Neural cell (in vitro differentiated cells): ENCODE results near the gene C11orf65. TPM values are rescaled to one million over a fixed set of nuclear protein-coding genes. Genes with fewer than 3 reads are reported as not detected.
A peak's percentile ranks its signal among the peaks of the same experiment; 100 is the strongest.

Experiments used
- H2AFZ ChIP-seq: fragments of 200-600, 300-800 bp; sonication (generic), shearing (Covaris generic); 2 replicates; pipeline ENCODE4 v1.6.0; 2014; ENCODE audit warnings: low read depth, mild to moderate bottlenecking, antibody characterized with exemption, low read length, moderate library complexity
- H3F3A ChIP-seq: fragments of 200-600 bp; shearing (Covaris generic); 2 replicates; pipeline ENCODE4 v1.6.1; 2016; ENCODE audit warnings: mild to moderate bottlenecking, moderate library complexity, mixed read lengths, antibody characterized with exemption, low read length; ENCODE audit not compliant: insufficient read depth, poor library complexity, severe bottlenecking
- H3K27ac ChIP-seq: fragments of 200-600, 300-800 bp; sonication (generic), shearing (Covaris generic); 2 replicates; pipeline ENCODE4 v1.5.1; 2014; ENCODE audit warnings: mild to moderate bottlenecking, low read length, moderate library complexity
- H3K27me3 ChIP-seq: fragments of 300-800, 200-600 bp; sonication (generic), shearing (Covaris generic); 2 replicates; pipeline ENCODE4 v1.6.0; 2014; ENCODE audit warnings: mild to moderate bottlenecking, low read depth, low read length, moderate library complexity; ENCODE audit not compliant: insufficient read depth
- H3K36me3 ChIP-seq: fragments of 300-800, 200-600 bp; sonication (generic), shearing (Covaris generic); 2 replicates; pipeline ENCODE4 v1.5.1; 2014; ENCODE audit warnings: mild to moderate bottlenecking, antibody characterized with exemption, low read length, moderate library complexity; ENCODE audit not compliant: insufficient read depth
- H3K4me2 ChIP-seq: fragments of 300-800, 200-600 bp; sonication (generic), shearing (Covaris generic); 2 replicates; pipeline ENCODE4 v1.6.0; 2014; ENCODE audit warnings: mild to moderate bottlenecking, low read length
- H3K4me3 ChIP-seq: fragments of 300-800, 200-600 bp; sonication (generic), shearing (Covaris generic); 2 replicates; pipeline ENCODE4 v1.5.1; 2014; ENCODE audit warnings: mild to moderate bottlenecking, low read length, moderate library complexity
- H3K79me2 ChIP-seq: fragments of 200-600 bp; shearing (Covaris generic); replicated peaks from 2 replicates; pipeline ENCODE4 v1.6.0; 2014; ENCODE audit warnings: mild to moderate bottlenecking, low read length, moderate library complexity; ENCODE audit not compliant: insufficient read depth
- H3K9ac ChIP-seq: fragments of 300-800, 200-600 bp; sonication (generic), shearing (Covaris generic); 2 replicates; pipeline ENCODE4 v1.6.1; 2016; ENCODE audit warnings: mild to moderate bottlenecking, low read length, mixed read lengths
- H3K9me2 ChIP-seq: fragments of 200-600 bp; shearing (Covaris generic); 2 replicates; pipeline ENCODE4 v1.6.1; 2016; ENCODE audit warnings: mild to moderate bottlenecking, low read length, mixed read lengths; ENCODE audit not compliant: insufficient read depth
- H3K9me3 ChIP-seq: fragments of 200-600, 300-800 bp; sonication (generic), shearing (Covaris generic); 2 replicates; pipeline ENCODE4 v1.6.1; 2016; ENCODE audit warnings: mild to moderate bottlenecking, mixed run types, low read length, moderate library complexity, mixed read lengths
- H4K20me1 ChIP-seq: fragments of 200-600 bp; shearing (Covaris generic); 2 replicates; pipeline ENCODE4 v1.6.1; 2016; ENCODE audit warnings: mild to moderate bottlenecking, mixed run types; ENCODE audit not compliant: insufficient read depth
- CTCF ChIP-seq: fragments of 450-650 bp; IDR thresholded peaks from 2 replicates; pipeline ENCODE4 v1.5.1; 2014; ENCODE audit warnings: antibody characterized with exemption, mild to moderate bottlenecking, moderate library complexity; ENCODE audit not compliant: poor library complexity, severe bottlenecking
- EP300 ChIP-seq: fragments of 450-650 bp; conservative IDR thresholded peaks from 2 replicates; pipeline ENCODE4 v1.6.1; 2014; ENCODE audit warnings: antibody characterized with exemption, mild to moderate bottlenecking, moderate library complexity; ENCODE audit not compliant: poor library complexity, severe bottlenecking
- EZH2 ChIP-seq: fragments of 200-600, 300-800 bp; shearing (Covaris generic), sonication (generic); IDR thresholded peaks from 2 replicates; pipeline ENCODE4 v1.6.1; 2014; ENCODE audit warnings: antibody characterized with exemption, low read length, borderline replicate concordance, mild to moderate bottlenecking; ENCODE audit not compliant: insufficient read depth, poor library complexity, severe bottlenecking
- MXI1 ChIP-seq: fragments of 450-650 bp; conservative IDR thresholded peaks from 2 replicates; pipeline ENCODE4 v1.6.1; 2014; ENCODE audit warnings: antibody characterized with exemption, mild to moderate bottlenecking; ENCODE audit not compliant: poor library complexity, severe bottlenecking
- POLR2AphosphoS5 ChIP-seq: IDR thresholded peaks from 2 replicates; pipeline ENCODE4 v1.6.1; 2012
- RAD21 ChIP-seq: fragments of 450-650 bp; conservative IDR thresholded peaks from 2 replicates; pipeline ENCODE4 v1.6.1; 2014; ENCODE audit warnings: antibody characterized with exemption, mild to moderate bottlenecking, moderate library complexity
- REST ChIP-seq: IDR thresholded peaks from 2 replicates; pipeline ENCODE4 v1.6.1; 2012; ENCODE audit warnings: borderline replicate concordance
- SMC3 ChIP-seq: fragments of 450-650 bp; conservative IDR thresholded peaks from 2 replicates; pipeline ENCODE4 v1.6.1; 2014; ENCODE audit warnings: antibody characterized with exemption, mild to moderate bottlenecking, moderate library complexity; ENCODE audit not compliant: poor library complexity
- TAF1 ChIP-seq: IDR thresholded peaks from 2 replicates; pipeline ENCODE4 v1.6.1; 2012; ENCODE audit warnings: low read depth
- polyA plus RNA-seq: library from polyadenylated mRNA; depleted of rRNA; stranded (reverse); fragments of >200 nt; gene quantifications from 2 replicates; pipeline ENCODE4 v1.2.3, GENCODE V29; 2014

Gene C11orf65
- polyA plus RNA-seq, 1 donor from 2014 or later: 1.1 TPM

GRCh38 chr11:108500721-108501120 lies 33.4 kb upstream of the C11orf65 start:
- Histone ChIP-seq H3K27me3 (peaks cover 19% of the 10 kb centered on the region), H3F3A (no peaks in the 10 kb centered on the region), H4K20me1 (no peaks in the 10 kb centered on the region), H3K36me3 (no peaks in the 10 kb centered on the region), H2AFZ (no peak overlapping the region), H3K9me3 (no peaks in the 10 kb centered on the region), H3K9me2 (no peaks in the 10 kb centered on the region), H3K9ac (no peak overlapping the region), H3K27ac (no peak overlapping the region), H3K4me3 (no peak overlapping the region), H3K4me2 (no peak overlapping the region), H3K79me2 (no peaks in the 10 kb centered on the region)
- TF ChIP-seq EP300 (no peak), RAD21 (no peak), POLR2AphosphoS5 (no peak)

GRCh38 chr11:108500169-108500568 lies 32.8 kb upstream of the C11orf65 start:
- Histone ChIP-seq H3K9me3 (no peaks in the 10 kb centered on the region), H3K4me3 (no peak overlapping the region), H3K9me2 (no peaks in the 10 kb centered on the region), H3F3A (no peaks in the 10 kb centered on the region), H2AFZ (no peak overlapping the region), H4K20me1 (no peaks in the 10 kb centered on the region), H3K9ac (no peak overlapping the region), H3K4me2 (no peak overlapping the region), H3K27ac (no peak overlapping the region), H3K36me3 (no peaks in the 10 kb centered on the region), H3K27me3 (peaks cover 19% of the 10 kb centered on the region), H3K79me2 (no peaks in the 10 kb centered on the region)
- TF ChIP-seq EP300 (no peak), REST (no peak), TAF1 (no peak), MXI1 (no peak), SMC3 (no peak), EZH2 (no peak), RAD21 (no peak), POLR2AphosphoS5 (no peak), CTCF (no peak)

- Histone ChIP-seq H3K27me3 (peaks cover 19% of the 10 kb centered on the region), H3K4me3 (peak overlapping the region; percentile 67), H3F3A (no peaks in the 10 kb centered on the region), H4K20me1 (no peaks in the 10 kb centered on the region), H3K9me2 (no peaks in the 10 kb centered on the region), H3K27ac (no peak overlapping the region), H3K79me2 (no peaks in the 10 kb centered on the region), H3K36me3 (no peaks in the 10 kb centered on the region), H3K9ac (no peak overlapping the region), H2AFZ (no peak overlapping the region), H3K9me3 (no peaks in the 10 kb centered on the region), H3K4me2 (no peak overlapping the region)
- TF ChIP-seq TAF1: no peak
Observed at GRCh38 chr11:108498816-108499408, 31.6 kb upstream of the C11orf65 start.
